BJ (cell line): ENCODE measurements around the gene GDF11. TPM values are rescaled to one million over a fixed set of nuclear protein-coding genes. Genes with fewer than 3 reads are reported as not detected.
A peak's percentile ranks its signal among the peaks of the same experiment; 100 is the strongest.

Experiments used
- CTCF ChIA-PET: fragments of 350-600 bp; formaldehyde crosslinking; extraction: SDS; loops from one replicate; lab custom pipeline; 2021; ENCODE audit warnings: antibody characterized with exemption, inconsistent platforms; lab: Yijun Ruan, JAX
- POLR2A ChIA-PET: fragments of 300-600 bp; sonication (Branson Sonifier 250); formaldehyde crosslinking; extraction: SDS; loops from one replicate; lab custom pipeline; 2021; ENCODE audit warnings: antibody characterized with exemption; lab: Charles Lee
- DNase-seq: peaks from one replicate; pipeline ENCODE4 v3.0.0-alpha.2; 2011; ENCODE audit warnings: low read depth
- H3K27me3 ChIP-seq: 2 replicates; pipeline ENCODE4 v1.6.0; 2011; ENCODE audit warnings: low read length; ENCODE audit not compliant: control insufficient read depth, insufficient read depth
- H3K36me3 ChIP-seq: 2 replicates; pipeline ENCODE4 v1.5.1; 2011; ENCODE audit warnings: low read length; ENCODE audit not compliant: control insufficient read depth, insufficient read depth
- H3K4me3 ChIP-seq: 2 replicates; pipeline ENCODE4 v1.5.1; 2011; ENCODE audit warnings: low read depth, mild to moderate bottlenecking, control low read depth, low read length
- CTCF ChIP-seq: IDR thresholded peaks from 2 replicates; pipeline ENCODE4 v1.5.1; 2011; ENCODE audit warnings: low read depth, mild to moderate bottlenecking, control low read depth, inconsistent platforms, low read length, moderate library complexity; ENCODE audit not compliant: insufficient read depth
- polyA minus RNA-seq: library from RNA; depleted of rRNA, polyadenylated mRNA; stranded (reverse); fragments of >200 nt; gene quantifications from 2 replicates; pipeline ENCODE4 v1.2.3, GENCODE V29; 2011; rRNA and poly(A)+ RNA removed
- polyA plus RNA-seq: library from polyadenylated mRNA; depleted of rRNA; stranded (reverse); fragments of >200 nt; gene quantifications from 2 replicates; pipeline ENCODE4 v1.2.3, GENCODE V29; 2011; rRNA removed

GDF11 gene
- polyA plus RNA-seq, result 2.9 and 3.8 TPM in 2 replicates
- polyA minus RNA-seq, result 4.5 and 4.7 TPM in 2 replicates

- TF ChIP-seq CTCF, result no peak
- H3K36me3 ChIP-seq, result no peaks in the 10 kb centered on the region
- CTCF ChIA-PET, result interaction anchor here (0.8 to 10.9 kb wide), 11 partner anchors 9 to 287 kb away, joined by 3 to 86 read pairs (median 3); partner anchors contain the start of genes DGKA, DNAJC14, SARNP and SUOX
- POLR2A ChIA-PET, result interaction anchor here (0.6 kb wide), 1 partner anchor 242 kb away, joined by 5 read pairs; no protein-coding TSS in a partner anchor
- no peak for DNase-seq
- no peaks in the 10 kb centered on the region for H3K27me3 ChIP-seq
- H3K4me3 ChIP-seq, result peak within 1 kb of the TSS; percentile 54
Measured at GRCh38 chr12:55742719-55743405, at the start of gene GDF11. Gene GDF11 (plus strand): TSS chr12:55743122. CDS start chr12:55743317, 195 bp downstream.

GRCh38 chr12:55693323-55694187 lies 49.4 kb upstream of the GDF11 start:
- ChIA-PET POLR2A (no interaction called here), CTCF (interaction anchor here (0.7 to 1.2 kb wide), 2 partner anchors 10 to 31 kb away, joined by 3 to 4 read pairs; no protein-coding TSS in a partner anchor)
- Histone ChIP-seq H3K36me3 (no peaks in the 10 kb centered on the region), H3K4me3 (no peak overlapping the region), H3K27me3 (no peaks in the 10 kb centered on the region)
- no peak for TF ChIP-seq CTCF
- no peak for DNase-seq

GRCh38 chr12:55694188-55694515 lies 48.8 kb upstream of the GDF11 start:
- ChIA-PET CTCF (interaction anchor here (0.9 to 1.2 kb wide), 2 partner anchors 9 to 31 kb away, joined by 3 to 4 read pairs; no protein-coding TSS in a partner anchor), POLR2A (no interaction called here)
- DNase-seq, result no peak
- H3K27me3 ChIP-seq, result no peaks in the 10 kb centered on the region
- no peak for TF ChIP-seq CTCF
- no peaks in the 10 kb centered on the region for H3K36me3 ChIP-seq
- H3K4me3 ChIP-seq, result no peak overlapping the region

- CTCF ChIA-PET, result interaction anchor here (0.9 to 1.2 kb wide), 3 partner anchors 9 to 30 kb away, joined by 3 to 4 read pairs (median 3); no protein-coding TSS in a partner anchor
- Histone ChIP-seq H3K27me3 (no peaks in the 10 kb centered on the region), H3K4me3 (no peak overlapping the region), H3K36me3 (no peaks in the 10 kb centered on the region)
- no peak for DNase-seq
- no peak for TF ChIP-seq CTCF
- POLR2A ChIA-PET, result no interaction called here
Measured at GRCh38 chr12:55694651-55695050, 48.3 kb upstream of the GDF11 start.

- no peak for DNase-seq
- ChIA-PET CTCF (interaction anchor here (0.9 kb wide), 1 partner anchor 11 kb away, joined by 3 read pairs; no protein-coding TSS in a partner anchor), POLR2A (no interaction called here)
- Histone ChIP-seq H3K4me3 (no peak overlapping the region), H3K27me3 (no peaks in the 10 kb centered on the region), H3K36me3 (no peaks in the 10 kb centered on the region)
- TF ChIP-seq CTCF, result no peak
Measured at GRCh38 chr12:55695349-55695748, 47.6 kb upstream of the GDF11 start.
